GM18505 (cell line): ENCODE results near the gene ZNRF1.
"Not testable (repeated sequence)": the region's sequence is repeated elsewhere in the genome, so short reads cannot be mapped to it uniquely, and the experiment has no call there.

ENCODE experiments used
- ATAC-seq: cut with Tn5 transposase; IDR thresholded peaks from one replicate; pipeline ENCODE4 v1.9.1; 2021; ENCODE audit not compliant: unreplicated experiment
- POLR2A ChIP-seq: IDR thresholded peaks from 4 replicates; pipeline ENCODE4 v1.6.1; 2011; ENCODE audit warnings: borderline replicate concordance; ENCODE audit not compliant: insufficient read depth, insufficient read length; ENCODE audit errors: extremely low read depth

ZNRF1 gene

DNA sequence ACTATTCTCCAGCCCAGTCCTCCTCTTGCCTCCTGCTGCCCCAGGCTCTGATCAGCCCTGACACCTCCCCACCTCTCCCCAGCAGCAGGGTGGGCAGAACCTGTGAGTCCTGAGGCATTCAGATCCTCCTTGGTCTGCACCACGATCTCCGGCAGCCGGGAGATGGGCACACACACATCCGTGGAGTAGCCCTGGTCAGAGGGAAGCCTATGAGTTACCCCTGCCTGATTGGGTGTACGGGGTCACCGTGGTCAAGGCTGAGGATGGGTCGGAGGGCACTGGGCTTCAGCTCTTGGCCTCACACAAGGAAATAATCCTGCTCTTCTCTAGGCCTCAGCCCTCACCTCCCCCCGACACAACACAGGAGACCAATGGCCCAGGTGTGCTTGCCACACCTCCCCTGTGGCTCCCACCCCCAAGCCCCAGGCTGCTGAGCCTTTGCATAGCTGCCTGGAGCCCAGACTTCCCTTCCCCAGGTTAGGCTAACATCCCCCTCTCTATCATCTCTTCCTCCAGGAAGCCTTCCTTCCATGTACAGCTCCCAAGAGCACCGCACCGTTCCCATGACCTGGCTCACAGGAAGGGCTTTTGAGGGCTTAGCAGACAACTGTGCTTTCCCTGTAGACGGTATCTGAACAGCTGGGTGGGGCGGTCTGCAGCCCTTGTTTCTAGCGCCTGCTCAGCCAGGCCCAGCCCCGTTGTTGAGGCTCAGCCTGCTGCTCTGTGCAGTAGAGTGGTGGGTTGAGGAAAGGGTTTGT is 114.1 kb downstream of the ZNRF1 start:
- no peak for TF ChIP-seq POLR2A
- no peak for ATAC-seq

DNA sequence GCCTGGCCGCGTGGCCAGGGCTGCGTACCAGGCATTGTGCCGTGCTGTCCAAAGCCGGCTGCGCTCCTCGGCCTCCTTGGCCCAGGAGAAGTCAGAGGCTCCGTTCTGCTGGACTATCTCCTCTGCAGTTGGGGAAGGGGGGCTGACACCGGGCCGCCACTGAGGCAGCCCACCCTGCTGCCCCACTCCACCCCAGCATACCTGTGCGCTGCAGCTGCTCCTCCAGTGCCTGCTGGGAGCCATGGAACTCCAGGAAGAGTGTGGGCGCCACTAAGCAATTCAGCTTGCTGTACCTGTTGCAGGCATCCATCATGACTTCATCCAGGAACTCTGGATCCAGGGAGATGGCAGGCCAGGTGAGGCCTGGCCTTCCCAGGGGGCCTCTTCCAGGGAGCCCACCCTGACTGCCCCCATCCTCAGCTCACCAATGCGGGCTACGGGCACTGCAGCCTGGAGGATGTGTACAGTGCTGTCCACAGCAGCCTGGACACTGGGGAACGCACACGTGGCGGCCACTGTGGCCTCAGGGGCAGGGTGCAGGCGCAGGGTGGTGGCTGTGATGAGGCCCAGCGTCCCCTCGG is 114.8 kb downstream of the ZNRF1 start:
- no peak for TF ChIP-seq POLR2A
- no peak for ATAC-seq

DNA sequence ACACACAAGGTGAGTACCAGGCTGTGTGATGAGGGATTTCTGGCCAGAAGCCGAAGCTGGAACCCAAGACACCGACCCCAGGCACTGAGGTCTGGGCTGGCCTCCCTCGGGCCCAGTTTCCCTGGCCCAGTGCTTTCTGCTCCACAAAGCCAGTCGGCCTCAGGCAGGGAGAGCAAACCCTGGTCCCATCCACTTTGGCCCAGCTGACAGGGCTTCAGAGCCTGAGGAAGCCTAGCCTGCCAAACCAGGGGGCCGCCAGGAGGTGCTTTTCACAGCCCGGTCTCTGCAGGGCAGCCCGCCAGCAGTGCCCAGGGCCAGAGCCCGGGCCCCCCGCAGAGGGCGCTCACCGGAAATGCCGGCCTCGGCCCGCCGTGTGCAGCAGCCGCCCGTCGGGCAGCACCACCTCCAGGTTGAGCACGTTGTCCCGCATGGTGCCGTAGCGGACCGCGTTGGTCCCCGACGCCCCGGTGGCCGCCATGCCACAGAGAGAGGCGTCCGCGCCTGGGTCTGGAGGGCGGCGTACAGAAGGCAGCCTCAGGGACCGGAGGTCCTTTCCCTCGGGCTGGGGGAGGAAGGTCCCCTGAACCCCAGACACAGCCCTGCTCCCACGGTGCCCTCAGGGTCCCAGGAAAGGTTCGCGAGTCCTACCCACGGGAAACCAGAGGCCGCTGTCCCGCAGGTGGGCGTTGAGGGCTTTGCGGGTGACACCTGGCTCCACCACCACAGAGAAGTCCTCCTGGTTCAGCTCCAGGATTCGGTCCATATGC is 115.5 kb downstream of the ZNRF1 start:
- TF ChIP-seq POLR2A, result no peak
- ATAC-seq, result no peak

DNA sequence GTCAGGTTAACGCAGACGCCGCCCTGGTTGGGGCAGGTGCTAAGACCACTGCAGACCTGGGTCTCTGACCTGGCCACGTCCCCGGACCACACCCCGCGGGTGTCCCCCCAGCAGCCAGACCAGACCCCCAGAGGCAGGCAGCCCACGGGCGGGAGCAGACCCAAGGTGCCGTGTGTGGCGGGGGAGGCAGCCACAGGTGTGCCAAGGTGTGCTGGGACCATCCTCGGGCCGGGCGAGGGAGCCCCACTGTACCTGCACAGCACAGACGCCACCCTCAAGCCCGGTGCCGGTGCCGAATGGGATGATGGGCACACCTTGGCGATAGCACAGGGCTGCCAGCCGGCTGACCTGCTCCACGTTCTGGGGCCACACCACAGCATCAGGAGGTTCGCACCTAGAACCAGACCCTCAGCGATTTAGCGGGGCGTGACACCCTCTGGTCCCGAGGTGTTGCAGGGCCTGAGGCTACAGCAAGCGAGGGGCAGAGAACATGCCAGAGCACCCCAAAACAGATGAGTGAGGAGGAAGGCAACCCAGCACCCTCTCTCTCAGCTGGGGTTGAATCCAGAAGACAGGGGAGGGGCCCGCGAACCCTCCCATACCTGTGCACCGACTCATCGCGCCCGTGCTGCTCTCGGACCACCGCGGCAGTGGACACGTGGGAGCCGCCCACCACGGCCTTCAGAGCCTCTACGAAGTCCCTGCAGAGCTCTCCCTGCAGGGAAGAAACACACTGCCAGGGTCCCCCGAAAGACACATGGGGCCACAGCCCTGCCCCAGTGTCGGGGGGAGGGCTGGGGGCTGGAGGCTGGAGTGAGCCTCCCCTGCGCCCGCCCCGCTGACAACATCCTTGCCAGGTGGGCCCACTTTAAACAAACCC is 116.4 kb downstream of the ZNRF1 start:
- no peak for ATAC-seq
- no peak for TF ChIP-seq POLR2A

- TF ChIP-seq POLR2A, result no peak
- no peak for ATAC-seq
Observed at GRCh38 chr16:75116081-75116910, 117.5 kb downstream of the ZNRF1 start, which contains the start of gene LDHD. Gene LDHD, minus strand, starts transcription at chr16:75116780. Its CDS starts 60 bp downstream, at chr16:75116720.

DNA sequence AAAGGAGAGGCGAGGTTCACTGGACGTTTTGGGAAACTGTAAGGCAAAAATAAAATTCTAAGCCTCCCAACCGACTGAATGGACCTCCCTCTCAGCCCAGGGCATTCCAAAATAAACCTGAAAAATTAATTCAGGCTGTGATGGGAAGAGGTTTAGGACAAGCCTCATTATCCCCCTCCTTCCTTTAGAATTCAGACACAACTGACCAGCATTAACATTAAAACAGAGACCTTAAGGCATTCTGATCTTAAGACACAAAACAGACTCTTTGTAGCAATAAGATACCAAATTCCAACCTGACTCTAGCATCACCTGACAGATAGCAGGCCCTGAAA is 118.1 kb downstream of the ZNRF1 start:
- no peak for TF ChIP-seq POLR2A
- ATAC-seq, result no peak

- TF ChIP-seq POLR2A, result no peak
- ATAC-seq, result no peak
Observed at GRCh38 chr16:75118943-75119539, 120.2 kb downstream of the ZNRF1 start.

- no peak for ATAC-seq
- no peak for TF ChIP-seq POLR2A
Observed at GRCh38 chr16:75120253-75120652, 121.4 kb downstream of the ZNRF1 start.

DNA sequence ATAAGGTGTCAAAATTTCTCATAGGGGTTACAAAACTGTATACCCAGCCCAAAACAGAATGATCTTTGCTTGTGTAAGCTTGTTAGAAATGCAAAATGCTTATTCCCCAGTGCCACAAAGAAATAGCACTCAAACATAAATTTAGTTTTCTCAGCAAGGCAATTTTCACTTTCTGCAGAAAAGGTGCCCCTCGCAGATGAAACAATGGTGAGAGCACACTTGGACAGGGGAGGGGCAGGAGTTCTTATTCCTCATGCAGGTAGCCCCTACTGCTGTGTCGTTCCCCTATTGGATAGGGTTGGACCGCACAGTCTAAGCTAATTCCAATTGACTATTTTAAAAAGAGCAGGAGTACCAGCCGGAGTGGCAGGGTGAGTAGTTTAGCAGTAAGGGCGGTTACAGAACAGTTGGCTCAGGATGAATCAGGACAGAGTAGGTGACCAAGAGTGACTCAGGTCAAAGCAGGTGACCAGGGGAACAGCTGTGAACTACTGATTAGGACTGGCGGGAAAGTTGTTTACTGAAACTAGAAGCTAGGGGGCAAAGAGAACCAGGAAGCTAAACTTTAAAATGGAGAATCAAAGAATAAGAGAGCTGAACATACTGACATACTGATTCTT is 123.2 kb downstream of the ZNRF1 start:
- TF ChIP-seq POLR2A, result no peak
- no peak for ATAC-seq

DNA sequence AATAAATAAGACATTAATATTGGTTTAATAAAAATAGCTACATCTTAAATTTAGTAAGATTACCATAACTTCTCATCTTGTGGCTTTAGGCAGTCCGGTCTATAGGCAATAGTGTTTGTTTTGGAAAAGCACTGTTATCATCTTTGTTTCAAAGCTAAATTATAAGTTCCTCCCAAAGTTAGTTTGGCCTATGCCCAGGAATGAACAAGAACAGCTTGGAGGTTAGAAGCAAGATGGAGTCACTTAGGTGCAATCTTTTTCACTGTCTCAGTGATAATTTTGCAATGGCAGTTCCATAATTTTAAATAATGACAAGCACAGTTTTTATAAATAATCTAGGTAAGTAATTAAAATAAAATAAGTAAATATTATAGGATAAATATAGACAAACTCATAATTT is 123.8 kb downstream of the ZNRF1 start:
- no peak for ATAC-seq

DNA sequence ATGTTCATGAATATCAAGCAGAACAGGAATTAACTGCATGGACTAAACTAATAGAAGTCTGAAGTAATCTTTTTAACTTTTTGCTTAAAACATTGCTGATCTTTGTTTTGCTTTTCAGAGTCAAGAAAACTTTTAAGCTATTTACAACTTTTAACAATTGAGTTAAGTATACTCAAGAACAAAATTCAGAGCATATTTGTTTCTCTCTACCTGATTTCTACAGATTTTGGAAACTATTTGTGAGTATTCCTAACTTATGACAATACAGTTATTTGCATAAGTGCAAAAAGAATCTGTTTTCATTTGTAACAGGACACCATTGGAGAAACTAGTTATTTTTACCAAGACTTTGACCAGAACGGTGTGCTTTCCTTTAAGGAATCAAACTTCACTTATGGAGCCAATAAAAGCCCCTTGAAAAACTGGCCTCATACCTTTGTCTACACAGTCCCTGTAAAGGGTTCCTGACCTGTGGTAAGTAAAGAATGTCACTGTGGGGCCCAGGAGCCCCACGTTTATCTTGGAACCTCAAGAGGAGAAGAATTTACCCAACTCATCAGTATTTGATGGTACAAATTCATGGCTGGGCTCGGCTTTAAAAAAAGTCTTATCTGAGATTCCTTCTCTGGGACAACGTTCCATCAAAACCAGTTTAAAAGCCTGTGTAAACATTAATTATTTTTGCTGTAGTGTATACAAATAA is 129.0 kb downstream of the ZNRF1 start:
- ATAC-seq, result no peak
- TF ChIP-seq POLR2A, result no peak

More for the DNA sequence above, 123.8 kb downstream of the ZNRF1 start:
- TF ChIP-seq POLR2A, result no peak

DNA sequence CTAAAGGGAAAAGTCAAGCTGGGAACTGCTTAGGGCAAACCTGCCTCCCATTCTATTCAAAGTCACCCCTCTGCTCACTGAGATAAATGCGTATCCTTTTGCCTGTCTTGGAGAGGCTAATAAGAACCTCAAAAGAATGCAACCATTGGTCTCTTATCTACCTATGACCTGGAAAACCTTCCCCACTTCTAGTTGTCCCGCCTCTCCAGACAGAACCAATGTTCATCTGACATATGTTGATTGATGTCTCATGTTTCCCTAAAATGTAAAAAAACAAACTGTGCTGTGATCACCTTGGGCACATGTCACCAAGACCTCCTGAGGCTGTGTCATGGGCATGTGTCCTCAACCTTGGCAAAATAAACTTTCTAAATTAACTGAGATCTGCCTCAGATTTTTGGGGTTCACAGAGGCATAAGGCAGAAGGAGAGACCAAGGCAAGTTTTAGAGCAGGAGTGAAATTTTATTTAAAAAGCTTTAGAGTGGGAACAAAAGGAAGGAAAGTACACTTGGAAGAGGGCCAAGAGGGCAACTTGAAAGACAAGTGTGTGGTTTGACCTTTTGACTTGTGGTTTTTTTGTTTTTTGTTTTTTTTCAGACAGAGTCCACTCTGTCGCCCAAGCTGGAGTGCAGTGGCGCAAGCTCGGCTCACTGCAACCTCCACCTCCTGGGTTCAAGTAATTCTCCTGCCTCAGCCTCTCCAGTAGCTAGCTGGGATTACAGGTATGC is 130.8 kb downstream of the ZNRF1 start:
- not testable (repeated sequence) for ATAC-seq
